ENCODE results near the gene ARF1.
A peak's percentile ranks its signal among the peaks of the same experiment; 100 is the strongest.

The ARF1 gene

GRCh38 chr1:228139931-228140723 is 57.6 kb downstream of the ARF1 start, which contains the start of gene GUK1 (continued):
- TF ChIP-seq SCRT2 (tag by site-specific recombination; IDR thresholded peaks at IDR 0.05) (no peak; the same call in 1 of the 2 replicates), ZNF571 (tag by site-specific recombination; IDR thresholded peaks at IDR 0.05) (no peak), ZNF10 (tag by site-specific recombination; IDR thresholded peaks at IDR 0.05) (peak; percentile 74; the same call in 1 of the 2 replicates), ZNF146 (tag by site-specific recombination; IDR thresholded peaks at IDR 0.05) (peak; percentile 27; the same call in 1 of the 2 replicates), GLIS1 (tag by site-specific recombination; IDR thresholded peaks at IDR 0.05) (peak; percentile 92), IKZF3 (tag by site-specific recombination; IDR thresholded peaks at IDR 0.05) (no peak; the same call in 1 of the 2 replicates), ZNF416 (tag by site-specific recombination; IDR thresholded peaks at IDR 0.05) (no peak), KLF9 (tag by site-specific recombination; IDR thresholded peaks at IDR 0.05; ENCODE audit: low read depth) (peak; percentile 97), ZNF510 (tag by site-specific recombination; IDR thresholded peaks at IDR 0.05; ENCODE audit: insufficient replicate concordance) (no peak), SALL2 (tag by site-specific recombination; IDR thresholded peaks at IDR 0.05; ENCODE audit: borderline replicate concordance) (no peak), ZFP3 (tag by site-specific recombination; IDR thresholded peaks at IDR 0.05; ENCODE audit: low read depth) (no peak), PBX3 (CRISPR knock-in tag; IDR thresholded peaks at IDR 0.05) (no peak), REPIN1 (tag by site-specific recombination; IDR thresholded peaks at IDR 0.05; ENCODE audit: low read depth) (peak; percentile 90; the same call in 1 of the 2 replicates), ZNF677 (tag by site-specific recombination; IDR thresholded peaks at IDR 0.05) (no peak; the same call in 1 of the 2 replicates), ZNF239 (tag by site-specific recombination; IDR thresholded peaks at IDR 0.05) (no peak), HOXC10 (CRISPR knock-in tag; IDR thresholded peaks at IDR 0.05) (0 out of 2 replicates have a peak, but pooled peaks have one; percentile 34), ZNF560 (tag by site-specific recombination; IDR thresholded peaks at IDR 0.05; ENCODE audit: borderline replicate concordance) (no peak), ZNF830 (tag by site-specific recombination; IDR thresholded peaks at IDR 0.05; ENCODE audit: low read depth) (no peak), ZFP69B (tag by site-specific recombination; IDR thresholded peaks at IDR 0.05) (peak; percentile 99), GLIS2 (tag by site-specific recombination; IDR thresholded peaks at IDR 0.05) (peak; percentile 84), ZNF214 (tag by site-specific recombination; IDR thresholded peaks at IDR 0.05; ENCODE audit: borderline replicate concordance) (no peak), ZNF623 (tag by site-specific recombination; IDR thresholded peaks at IDR 0.05) (no peak; the same call in 1 of the 2 replicates), ZNF777 (tag by site-specific recombination; IDR thresholded peaks at IDR 0.05; ENCODE audit: borderline replicate concordance) (no peak), SCRT1 (tag by site-specific recombination; IDR thresholded peaks at IDR 0.05; ENCODE audit: borderline replicate concordance) (no peak), ZNF138 (tag by site-specific recombination; IDR thresholded peaks at IDR 0.05; ENCODE audit: borderline replicate concordance) (no peak), ZNF610 (tag by site-specific recombination; IDR thresholded peaks at IDR 0.05; ENCODE audit: borderline replicate concordance) (no peak), ZNF202 (tag by site-specific recombination; IDR thresholded peaks at IDR 0.05; ENCODE audit: borderline replicate concordance) (no peak), ZNF211 (tag by site-specific recombination; IDR thresholded peaks at IDR 0.05; ENCODE audit: low read depth) (no peak), ZNF404 (tag by site-specific recombination; IDR thresholded peaks at IDR 0.05) (no peak)
- TF ChIP-seq, protein P1, sequence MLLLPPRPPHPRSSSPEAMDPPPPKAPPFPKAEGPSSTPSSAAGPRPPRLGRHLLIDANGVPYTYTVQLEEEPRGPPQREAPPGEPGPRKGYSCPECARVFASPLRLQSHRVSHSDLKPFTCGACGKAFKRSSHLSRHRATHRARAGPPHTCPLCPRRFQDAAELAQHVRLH (tag by site-specific recombination; IDR thresholded peaks at IDR 0.05) = no peak
- TF ChIP-seq, protein P2, sequence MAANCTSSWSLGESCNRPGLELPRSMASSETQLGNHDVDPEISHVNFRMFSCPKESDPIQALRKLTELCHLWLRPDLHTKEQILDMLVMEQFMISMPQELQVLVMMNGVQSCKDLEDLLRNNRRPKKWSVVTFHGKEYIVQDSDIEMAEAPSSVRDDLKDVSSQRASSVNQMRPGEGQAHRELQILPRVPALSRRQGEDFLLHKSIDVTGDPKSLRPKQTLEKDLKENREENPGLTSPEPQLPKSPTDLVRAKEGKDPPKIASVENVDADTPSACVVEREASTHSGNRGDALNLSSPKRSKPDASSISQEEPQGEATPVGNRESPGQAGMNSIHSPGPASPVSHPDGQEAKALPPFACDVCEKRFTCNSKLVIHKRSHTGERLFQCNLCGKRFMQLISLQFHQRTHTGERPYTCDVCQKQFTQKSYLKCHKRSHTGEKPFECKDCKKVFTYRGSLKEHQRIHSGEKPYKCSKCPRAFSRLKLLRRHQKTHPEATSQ (tag by site-specific recombination; IDR thresholded peaks at IDR 0.05) = peak; percentile 91
- TF ChIP-seq, protein P3, sequence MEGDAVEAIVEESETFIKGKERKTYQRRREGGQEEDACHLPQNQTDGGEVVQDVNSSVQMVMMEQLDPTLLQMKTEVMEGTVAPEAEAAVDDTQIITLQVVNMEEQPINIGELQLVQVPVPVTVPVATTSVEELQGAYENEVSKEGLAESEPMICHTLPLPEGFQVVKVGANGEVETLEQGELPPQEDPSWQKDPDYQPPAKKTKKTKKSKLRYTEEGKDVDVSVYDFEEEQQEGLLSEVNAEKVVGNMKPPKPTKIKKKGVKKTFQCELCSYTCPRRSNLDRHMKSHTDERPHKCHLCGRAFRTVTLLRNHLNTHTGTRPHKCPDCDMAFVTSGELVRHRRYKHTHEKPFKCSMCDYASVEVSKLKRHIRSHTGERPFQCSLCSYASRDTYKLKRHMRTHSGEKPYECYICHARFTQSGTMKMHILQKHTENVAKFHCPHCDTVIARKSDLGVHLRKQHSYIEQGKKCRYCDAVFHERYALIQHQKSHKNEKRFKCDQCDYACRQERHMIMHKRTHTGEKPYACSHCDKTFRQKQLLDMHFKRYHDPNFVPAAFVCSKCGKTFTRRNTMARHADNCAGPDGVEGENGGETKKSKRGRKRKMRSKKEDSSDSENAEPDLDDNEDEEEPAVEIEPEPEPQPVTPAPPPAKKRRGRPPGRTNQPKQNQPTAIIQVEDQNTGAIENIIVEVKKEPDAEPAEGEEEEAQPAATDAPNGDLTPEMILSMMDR (tag by site-specific recombination; IDR thresholded peaks at IDR 0.05) = peak; percentile 100
- TF ChIP-seq, protein P4, sequence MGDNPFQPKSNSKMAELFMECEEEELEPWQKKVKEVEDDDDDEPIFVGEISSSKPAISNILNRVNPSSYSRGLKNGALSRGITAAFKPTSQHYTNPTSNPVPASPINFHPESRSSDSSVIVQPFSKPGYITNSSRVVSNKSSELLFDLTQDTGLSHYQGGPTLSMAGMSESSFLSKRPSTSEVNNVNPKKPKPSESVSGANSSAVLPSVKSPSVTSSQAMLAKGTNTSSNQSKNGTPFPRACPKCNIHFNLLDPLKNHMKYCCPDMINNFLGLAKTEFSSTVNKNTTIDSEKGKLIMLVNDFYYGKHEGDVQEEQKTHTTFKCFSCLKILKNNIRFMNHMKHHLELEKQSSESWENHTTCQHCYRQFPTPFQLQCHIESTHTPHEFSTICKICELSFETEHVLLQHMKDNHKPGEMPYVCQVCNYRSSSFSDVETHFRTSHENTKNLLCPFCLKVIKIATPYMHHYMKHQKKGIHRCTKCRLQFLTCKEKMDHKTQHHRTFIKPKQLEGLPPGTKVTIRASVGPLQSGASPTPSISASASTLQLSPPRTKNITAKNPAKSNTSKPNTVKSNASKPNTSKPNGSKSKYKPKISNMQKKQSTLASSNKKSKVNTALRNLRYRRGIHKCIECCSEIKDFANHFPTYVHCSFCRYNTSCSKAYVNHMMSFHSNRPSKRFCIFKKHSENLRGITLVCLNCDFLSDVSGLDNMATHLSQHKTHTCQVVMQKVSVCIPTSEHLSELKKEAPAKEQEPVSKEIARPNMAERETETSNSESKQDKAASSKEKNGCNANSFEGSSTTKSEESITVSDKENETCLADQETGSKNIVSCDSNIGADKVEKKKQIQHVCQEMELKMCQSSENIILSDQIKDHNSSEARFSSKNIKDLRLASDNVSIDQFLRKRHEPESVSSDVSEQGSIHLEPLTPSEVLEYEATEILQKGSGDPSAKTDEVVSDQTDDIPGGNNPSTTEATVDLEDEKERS (tag by site-specific recombination; IDR thresholded peaks at IDR 0.05) = no peak

Measured in HEK293 (cell line).